ENCODE measurements around the gene GPRC5D. TPM values are rescaled to one million over a fixed set of nuclear protein-coding genes. Genes with fewer than 3 reads are reported as not detected.

The GPRC5D gene
- total and polyA plus RNA-seq, 2 donors (not counting 1 experiment from before 2014, with no cell fraction given): 0.35 TPM; not detected in 1

DNA sequence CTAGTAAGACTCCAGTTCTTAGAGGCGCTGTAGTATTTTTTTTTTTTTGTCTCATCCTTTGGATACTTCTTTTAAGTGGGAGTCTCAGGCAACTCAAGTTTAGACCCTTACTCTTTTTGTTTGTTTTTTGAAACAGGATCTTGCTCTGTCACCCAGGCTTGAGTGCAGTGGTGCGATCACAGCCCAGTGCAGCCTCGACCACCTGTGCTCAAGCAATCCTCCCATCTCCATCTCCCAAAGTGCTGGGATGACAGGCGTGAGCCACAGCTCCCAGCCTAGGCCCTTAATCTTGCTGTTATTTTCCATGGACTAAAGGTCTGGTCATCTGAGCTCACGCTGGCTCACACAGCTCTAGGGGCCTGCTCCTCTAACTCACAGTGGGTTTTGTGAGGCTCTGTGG lies 39.3 kb downstream of the GPRC5D start:
- Histone ChIP-seq H3K9ac (ENCODE audit: insufficient read depth, low read length) (no peak overlapping the region), H2AFZ (ENCODE audit: low read length) (no peak overlapping the region), H4K20me1 (ENCODE audit: control insufficient read depth, extremely low read depth, insufficient read depth, low read length) (no peaks in the 10 kb centered on the region), H3K4me1 (ENCODE audit: control insufficient read depth, extremely low read depth, insufficient read depth, low read length) (peaks cover 14% of the 10 kb centered on the region), H3K9me3 (ENCODE audit: control insufficient read depth, insufficient read depth, low read depth, low read length) (no peaks in the 10 kb centered on the region), H3K4me3 (replicated peaks in 1 of 4; ENCODE audit: control extremely low read depth in 1 of 4, insufficient read depth in 1 of 4, low read depth in 3 of 4, low read length in 4 of 4) (no peak overlapping the region), H3K36me3 (ENCODE audit: control insufficient read depth, insufficient read depth, low read length) (peaks cover 13% of the 10 kb centered on the region), H3K27me3 (ENCODE audit: control insufficient read depth, insufficient read depth, low read length) (no peaks in the 10 kb centered on the region), H3K27ac (ENCODE audit: insufficient read depth, low read length) (no peak overlapping the region), H3K79me2 (ENCODE audit: control insufficient read depth, insufficient read depth, low read length) (peaks cover 10% of the 10 kb centered on the region), H3K4me2 (ENCODE audit: extremely low read depth, insufficient read depth, low read length) (no peak overlapping the region)
- TF ChIP-seq EZH2 (IDR thresholded peaks at IDR 0.05; ENCODE audit: low read length, missing control alignments): no peak
- TF ChIP-seq, protein P1, sequence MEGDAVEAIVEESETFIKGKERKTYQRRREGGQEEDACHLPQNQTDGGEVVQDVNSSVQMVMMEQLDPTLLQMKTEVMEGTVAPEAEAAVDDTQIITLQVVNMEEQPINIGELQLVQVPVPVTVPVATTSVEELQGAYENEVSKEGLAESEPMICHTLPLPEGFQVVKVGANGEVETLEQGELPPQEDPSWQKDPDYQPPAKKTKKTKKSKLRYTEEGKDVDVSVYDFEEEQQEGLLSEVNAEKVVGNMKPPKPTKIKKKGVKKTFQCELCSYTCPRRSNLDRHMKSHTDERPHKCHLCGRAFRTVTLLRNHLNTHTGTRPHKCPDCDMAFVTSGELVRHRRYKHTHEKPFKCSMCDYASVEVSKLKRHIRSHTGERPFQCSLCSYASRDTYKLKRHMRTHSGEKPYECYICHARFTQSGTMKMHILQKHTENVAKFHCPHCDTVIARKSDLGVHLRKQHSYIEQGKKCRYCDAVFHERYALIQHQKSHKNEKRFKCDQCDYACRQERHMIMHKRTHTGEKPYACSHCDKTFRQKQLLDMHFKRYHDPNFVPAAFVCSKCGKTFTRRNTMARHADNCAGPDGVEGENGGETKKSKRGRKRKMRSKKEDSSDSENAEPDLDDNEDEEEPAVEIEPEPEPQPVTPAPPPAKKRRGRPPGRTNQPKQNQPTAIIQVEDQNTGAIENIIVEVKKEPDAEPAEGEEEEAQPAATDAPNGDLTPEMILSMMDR (conservative IDR thresholded peaks at IDR 0.05 in 1 of 2, IDR thresholded peaks at IDR 0.05 in 1 of 2; ENCODE audit: low read depth in 1 of 2, low read length in 2 of 2): no peak
- DNase-seq (ENCODE audit: low read depth in 2 of 2): no peak

DNA sequence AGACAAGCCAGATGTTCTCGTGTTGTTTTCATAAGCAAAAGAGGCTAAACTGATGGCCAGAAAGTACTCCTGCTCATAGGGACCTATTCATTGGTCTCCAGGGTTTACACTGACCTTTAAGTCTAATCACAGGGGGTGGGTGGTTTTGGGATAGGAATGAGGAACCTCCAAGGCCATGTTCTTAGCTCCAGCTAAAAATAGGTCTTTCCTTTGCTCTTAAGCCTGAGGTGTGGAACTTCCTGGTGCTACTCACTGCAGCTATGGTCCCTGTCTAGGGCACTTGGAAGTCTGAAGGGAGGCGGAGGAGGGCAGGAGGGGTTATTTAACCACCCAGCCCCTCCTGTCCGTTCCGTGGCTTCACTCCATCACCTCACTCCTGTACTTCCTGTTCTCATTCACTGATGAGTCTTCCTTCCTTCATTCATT lies 42.0 kb downstream of the GPRC5D start:
- Histone ChIP-seq H3K27me3 (ENCODE audit: control insufficient read depth, insufficient read depth, low read length) (no peaks in the 10 kb centered on the region), H2AFZ (ENCODE audit: low read length) (peak overlapping the region; percentile 20), H3K9me3 (ENCODE audit: control insufficient read depth, insufficient read depth, low read depth, low read length) (no peaks in the 10 kb centered on the region), H3K4me1 (ENCODE audit: control insufficient read depth, extremely low read depth, insufficient read depth, low read length) (peaks cover 3% of the 10 kb centered on the region), H3K9ac (ENCODE audit: insufficient read depth, low read length) (no peak overlapping the region), H3K79me2 (ENCODE audit: control insufficient read depth, insufficient read depth, low read length) (peaks cover 11% of the 10 kb centered on the region), H3K4me2 (ENCODE audit: extremely low read depth, insufficient read depth, low read length) (peak overlapping the region; percentile 13), H4K20me1 (ENCODE audit: control insufficient read depth, extremely low read depth, insufficient read depth, low read length) (no peaks in the 10 kb centered on the region), H3K4me3 (replicated peaks in 1 of 4; ENCODE audit: control extremely low read depth in 1 of 4, insufficient read depth in 1 of 4, low read depth in 3 of 4, low read length in 4 of 4) (no peak overlapping the region), H3K36me3 (ENCODE audit: control insufficient read depth, insufficient read depth, low read length) (peaks cover 13% of the 10 kb centered on the region), H3K27ac (ENCODE audit: insufficient read depth, low read length) (no peak overlapping the region)
- DNase-seq (ENCODE audit: low read depth in 2 of 2): peak; percentile 39 to 68
- TF ChIP-seq, protein P1 (conservative IDR thresholded peaks at IDR 0.05 in 1 of 2, IDR thresholded peaks at IDR 0.05 in 1 of 2; ENCODE audit: low read depth in 1 of 2, low read length in 2 of 2): no peak
- no peak for TF ChIP-seq EZH2 (IDR thresholded peaks at IDR 0.05; ENCODE audit: low read length, missing control alignments)

DNA sequence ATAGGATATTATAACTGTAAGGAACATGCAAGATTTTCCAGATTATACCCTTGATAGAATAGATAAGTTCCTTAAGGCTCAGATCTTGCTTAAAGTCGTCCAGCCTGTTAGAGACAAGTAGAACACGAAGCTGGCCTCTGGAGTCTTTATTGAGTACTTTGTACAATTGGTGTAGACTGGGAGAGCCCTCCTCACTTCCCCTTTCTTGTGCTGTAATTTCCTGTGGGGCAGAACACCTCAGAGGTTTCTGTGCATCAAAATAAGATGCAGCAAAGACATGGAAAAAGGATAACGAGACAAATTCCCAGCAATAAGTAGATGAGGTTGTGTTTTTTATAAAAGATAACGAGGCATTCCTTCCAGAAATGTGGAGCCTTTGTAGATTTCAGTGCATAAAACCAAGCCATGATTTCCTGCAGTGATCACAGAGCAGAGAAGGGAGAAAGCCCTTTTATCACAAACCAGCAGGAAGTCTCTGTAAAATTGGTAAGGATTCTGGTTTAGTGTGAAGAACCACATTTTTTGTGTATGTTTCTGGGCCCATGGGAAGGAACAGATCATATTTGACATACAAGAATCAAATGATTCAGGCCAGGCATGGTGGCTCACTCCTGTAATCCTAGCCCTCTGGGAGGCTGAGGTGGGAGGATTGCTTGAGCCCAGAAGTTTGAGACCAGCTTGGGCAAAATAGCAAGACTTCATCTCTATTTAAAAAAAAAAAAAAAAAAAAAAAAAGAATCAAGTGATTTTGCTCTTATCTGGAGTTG lies 42.6 kb downstream of the GPRC5D start:
- no peak overlapping the region for H3K9ac ChIP-seq (ENCODE audit: insufficient read depth, low read length)
- no peak for DNase-seq (ENCODE audit: low read depth in 2 of 2)
- TF ChIP-seq, protein P1 (conservative IDR thresholded peaks at IDR 0.05 in 1 of 2, IDR thresholded peaks at IDR 0.05 in 1 of 2; ENCODE audit: low read depth in 1 of 2, low read length in 2 of 2): no peak
- TF ChIP-seq EZH2 (IDR thresholded peaks at IDR 0.05; ENCODE audit: low read length, missing control alignments): no peak
- H4K20me1 ChIP-seq (ENCODE audit: control insufficient read depth, extremely low read depth, insufficient read depth, low read length): no peaks in the 10 kb centered on the region
- H3K4me2 ChIP-seq (ENCODE audit: extremely low read depth, insufficient read depth, low read length): no peak overlapping the region
- no peaks in the 10 kb centered on the region for H3K27me3 ChIP-seq (ENCODE audit: control insufficient read depth, insufficient read depth, low read length)
- H3K27ac ChIP-seq (ENCODE audit: insufficient read depth, low read length): no peak overlapping the region
- H3K9me3 ChIP-seq (ENCODE audit: control insufficient read depth, insufficient read depth, low read depth, low read length): no peaks in the 10 kb centered on the region
- H3K79me2 ChIP-seq (ENCODE audit: control insufficient read depth, insufficient read depth, low read length): peaks cover 12% of the 10 kb centered on the region
- peaks cover 13% of the 10 kb centered on the region for H3K36me3 ChIP-seq (ENCODE audit: control insufficient read depth, insufficient read depth, low read length)
- no peak overlapping the region for H2AFZ ChIP-seq (ENCODE audit: low read length)
- H3K4me1 ChIP-seq (ENCODE audit: control insufficient read depth, extremely low read depth, insufficient read depth, low read length): peaks cover 3% of the 10 kb centered on the region
- H3K4me3 ChIP-seq (replicated peaks in 1 of 4; ENCODE audit: control extremely low read depth in 1 of 4, insufficient read depth in 1 of 4, low read depth in 3 of 4, low read length in 4 of 4): no peak overlapping the region

Data from fibroblast of lung (primary cell).